Neural progenitor cell (in vitro differentiated cells): ENCODE measurements around the gene CAPN2. TPM values are rescaled to one million over a fixed set of nuclear protein-coding genes. Genes with fewer than 3 reads are reported as not detected.

Experiments
- DNase-seq: peaks from one replicate; pipeline ENCODE4 v3.0.0-alpha.2; 2016; ENCODE audit warnings: low spot score
- H2AFZ ChIP-seq: fragments of 200-600 bp; sonication (generic); replicated peaks from 2 replicates; pipeline ENCODE4 v1.6.1; 2016; ENCODE audit warnings: antibody characterized with exemption
- H3F3A ChIP-seq: fragments of 200-600 bp; sonication (generic); 2 replicates; pipeline ENCODE4 v1.6.1; 2016; ENCODE audit warnings: antibody characterized with exemption, low read depth
- H3K27ac ChIP-seq: fragments of 200-600 bp; sonication (generic); 2 replicates; pipeline ENCODE4 v1.5.1; 2016; ENCODE audit warnings: mild to moderate bottlenecking
- H3K27me3 ChIP-seq: fragments of 200-600 bp; sonication (generic); 2 replicates; pipeline ENCODE4 v1.6.1; 2016; ENCODE audit warnings: mild to moderate bottlenecking, moderate library complexity
- H3K36me3 ChIP-seq: fragments of 200-600 bp; sonication (generic); 2 replicates; pipeline ENCODE4 v1.5.1; 2016
- H3K4me1 ChIP-seq: fragments of 200-600 bp; sonication (generic); 2 replicates; pipeline ENCODE4 v1.6.1; 2016; ENCODE audit warnings: mixed run types
- H3K4me2 ChIP-seq: fragments of 200-600 bp; sonication (generic); 2 replicates; pipeline ENCODE4 v1.6.1; 2016
- H3K4me3 ChIP-seq: fragments of 200-600 bp; sonication (generic); 2 replicates; pipeline ENCODE4 v1.5.1; 2016
- H3K79me2 ChIP-seq: fragments of 200-600 bp; sonication (generic); 2 replicates; pipeline ENCODE4 v1.6.1; 2016; ENCODE audit warnings: low read depth
- H3K9ac ChIP-seq: fragments of 200-600 bp; sonication (generic); 2 replicates; pipeline ENCODE4 v1.6.1; 2016
- H3K9me3 ChIP-seq: fragments of 200-600 bp; sonication (generic); 2 replicates; pipeline ENCODE4 v1.5.1; 2016; ENCODE audit warnings: low read depth
- H4K20me1 ChIP-seq: fragments of 200-600 bp; sonication (generic); 2 replicates; pipeline ENCODE4 v1.6.1; 2016; ENCODE audit warnings: low read depth
- H3K27ac Mint-ChIP-seq: 3 replicates; pipeline ENCODE4 v1.8.0; 2021; ENCODE audit warnings: mixed read lengths
- H3K27me3 Mint-ChIP-seq: 2 replicates; pipeline ENCODE4 v1.8.0; 2022; ENCODE audit warnings: low read depth, mild to moderate bottlenecking, inconsistent platforms, moderate library complexity, mixed read lengths; ENCODE audit not compliant: insufficient read depth
- H3K36me3 Mint-ChIP-seq: 3 replicates; pipeline ENCODE4 v1.8.0; 2021; ENCODE audit warnings: mixed read lengths
- H3K4me1 Mint-ChIP-seq: 3 replicates; pipeline ENCODE4 v1.8.0; 2021; ENCODE audit warnings: mixed read lengths
- H3K4me3 Mint-ChIP-seq: 3 replicates; pipeline ENCODE4 v1.8.0; 2021; ENCODE audit warnings: mild to moderate bottlenecking, moderate library complexity, mixed read lengths
- H3K9me3 Mint-ChIP-seq: 3 replicates; pipeline ENCODE4 v1.8.0; 2020; ENCODE audit warnings: mixed read lengths
- CTCF ChIP-seq: fragments of 200-600 bp; sonication (generic); IDR thresholded peaks from 2 replicates; pipeline ENCODE4 v1.5.1; 2017; ENCODE audit warnings: antibody characterized with exemption, mild to moderate bottlenecking
- EZH2 ChIP-seq: fragments of 200-600 bp; sonication (generic); IDR thresholded peaks from 2 replicates; pipeline ENCODE4 v1.6.1; 2017; ENCODE audit warnings: antibody characterized with exemption, mild to moderate bottlenecking, moderate library complexity
- EZH2phosphoT487 ChIP-seq: fragments of 200-600 bp; sonication (generic); IDR thresholded peaks from 2 replicates; pipeline ENCODE4 v1.6.1; 2017; ENCODE audit warnings: antibody characterized with exemption
- total RNA-seq: library from RNA; depleted of rRNA; stranded (reverse); fragments of >200 nt; gene quantifications from 2 replicates; pipeline ENCODE4 v1.2.3, GENCODE V29; 2015; ENCODE audit warnings: low replicate concordance

The CAPN2 gene
- total RNA-seq, 1 donor from 2014 or later, result 61.7 TPM

GRCh38 chr1:223771814-223772770 is 59.8 kb downstream of the CAPN2 start:
- Mint-ChIP-seq H3K27ac (peak overlapping the region; percentile 57), H3K4me1 (peaks cover 24% of the 10 kb centered on the region), H3K36me3 (peaks cover 56% of the 10 kb centered on the region), H3K9me3 (peaks cover 3% of the 10 kb centered on the region), H3K4me3 (no peak overlapping the region), H3K27me3 (no peaks in the 10 kb centered on the region)
- DNase-seq, result peak; percentile 60
- Histone ChIP-seq H3K27ac (no peak overlapping the region), H3K79me2 (no peaks in the 10 kb centered on the region), H3F3A (peaks cover 16% of the 10 kb centered on the region), H3K27me3 (no peaks in the 10 kb centered on the region), H3K36me3 (peaks cover 7% of the 10 kb centered on the region), H3K9me3 (no peaks in the 10 kb centered on the region), H2AFZ (no peak overlapping the region), H3K9ac (no peak overlapping the region), H3K4me1 (peaks cover 13% of the 10 kb centered on the region), H4K20me1 (no peaks in the 10 kb centered on the region), H3K4me3 (no peak overlapping the region), H3K4me2 (peak overlapping the region; percentile 19)
- TF ChIP-seq EZH2, result no peak
- no peak for TF ChIP-seq EZH2phosphoT487
- no peak for TF ChIP-seq CTCF

DNA sequence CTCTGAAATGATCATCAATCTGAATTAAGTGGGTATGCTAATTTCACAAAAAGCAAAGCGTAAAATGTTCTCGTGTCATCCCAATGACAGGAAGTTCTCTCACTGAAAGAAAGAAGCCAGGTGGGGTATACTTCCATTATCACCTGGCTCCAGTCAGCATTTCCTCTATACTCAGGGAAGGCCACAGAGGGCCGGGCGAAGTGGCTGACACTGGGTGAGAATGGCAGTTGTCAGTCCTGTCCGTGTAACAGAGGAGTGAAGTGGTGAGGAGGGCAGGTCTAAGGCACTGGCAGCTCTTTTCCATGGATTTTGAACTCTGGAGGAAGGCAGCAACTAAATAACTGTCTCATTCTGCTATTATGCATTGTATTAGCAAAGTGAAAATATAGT is 60.4 kb downstream of the CAPN2 start:
- Histone ChIP-seq H3K27ac (no peak overlapping the region), H3K9ac (no peak overlapping the region), H3K4me1 (peaks cover 13% of the 10 kb centered on the region), H4K20me1 (no peaks in the 10 kb centered on the region), H3K4me3 (no peak overlapping the region), H2AFZ (no peak overlapping the region), H3K79me2 (no peaks in the 10 kb centered on the region), H3F3A (peaks cover 16% of the 10 kb centered on the region), H3K4me2 (peak overlapping the region; percentile 19), H3K27me3 (no peaks in the 10 kb centered on the region), H3K36me3 (peaks cover 7% of the 10 kb centered on the region), H3K9me3 (no peaks in the 10 kb centered on the region)
- DNase-seq, result no peak
- Mint-ChIP-seq H3K36me3 (peaks cover 60% of the 10 kb centered on the region), H3K27ac (no peak overlapping the region), H3K4me1 (peaks cover 24% of the 10 kb centered on the region), H3K9me3 (peaks cover 3% of the 10 kb centered on the region), H3K27me3 (no peaks in the 10 kb centered on the region), H3K4me3 (no peak overlapping the region)
- no peak for TF ChIP-seq CTCF
- TF ChIP-seq EZH2phosphoT487, result no peak
- no peak for TF ChIP-seq EZH2

DNA sequence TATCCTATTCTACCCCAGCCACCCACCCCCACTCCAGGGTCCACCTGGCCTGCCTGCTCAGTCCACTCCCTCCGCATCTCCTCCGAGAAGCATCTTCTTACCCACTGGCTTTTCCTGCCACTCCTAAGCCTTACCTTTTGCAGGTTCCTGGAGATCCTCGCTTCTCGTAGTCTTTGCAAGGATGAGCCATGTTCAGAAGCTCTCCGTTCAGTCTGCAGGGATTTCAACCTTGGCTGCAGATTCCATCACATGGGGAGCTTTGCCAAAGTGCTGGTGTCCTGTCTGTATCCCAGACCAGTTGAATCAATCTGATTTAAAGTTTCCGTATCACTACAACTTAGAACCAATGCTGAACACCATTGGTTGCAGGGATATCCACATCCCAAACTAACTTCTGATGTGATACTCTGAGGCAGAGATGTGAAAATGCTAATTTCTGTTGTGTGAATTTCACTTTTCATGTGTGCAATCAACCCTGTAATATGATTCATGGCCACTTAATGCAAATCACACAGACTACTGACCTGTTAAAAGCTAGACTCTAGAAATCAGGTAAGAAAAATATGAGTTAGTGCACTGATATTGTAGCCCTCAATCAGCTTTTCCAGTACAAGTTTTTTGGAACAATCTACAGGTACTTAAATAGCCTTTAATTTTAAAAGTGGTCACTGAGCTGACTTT is 61.9 kb downstream of the CAPN2 start:
- Histone ChIP-seq H3K9ac (no peak overlapping the region), H3F3A (peaks cover 16% of the 10 kb centered on the region), H3K9me3 (no peaks in the 10 kb centered on the region), H3K79me2 (no peaks in the 10 kb centered on the region), H3K27me3 (no peaks in the 10 kb centered on the region), H2AFZ (no peak overlapping the region), H3K4me3 (no peak overlapping the region), H3K27ac (no peak overlapping the region), H3K4me1 (peaks cover 13% of the 10 kb centered on the region), H4K20me1 (no peaks in the 10 kb centered on the region), H3K4me2 (no peak overlapping the region), H3K36me3 (peaks cover 7% of the 10 kb centered on the region)
- Mint-ChIP-seq H3K4me3 (no peak overlapping the region), H3K27ac (no peak overlapping the region), H3K9me3 (no peaks in the 10 kb centered on the region), H3K36me3 (peaks cover 65% of the 10 kb centered on the region), H3K27me3 (no peaks in the 10 kb centered on the region), H3K4me1 (peaks cover 24% of the 10 kb centered on the region)
- TF ChIP-seq EZH2, result no peak
- no peak for TF ChIP-seq CTCF
- TF ChIP-seq EZH2phosphoT487, result no peak
- no peak for DNase-seq
